ENCODE data around the gene CROCC2.

The CROCC2 gene

GRCh38 chr2:240891492-240892340, 14.4 kb upstream of the CROCC2 start:
- DNase-seq (ENCODE audit: low read depth in 2 of 2): no peak

GRCh38 chr2:240892356-240892755, 13.8 kb upstream of the CROCC2 start:
- no peak for DNase-seq (ENCODE audit: low read depth in 2 of 2)

GRCh38 chr2:240892925-240893324, 13.2 kb upstream of the CROCC2 start:
- DNase-seq (ENCODE audit: low read depth in 2 of 2): no peak

DNA sequence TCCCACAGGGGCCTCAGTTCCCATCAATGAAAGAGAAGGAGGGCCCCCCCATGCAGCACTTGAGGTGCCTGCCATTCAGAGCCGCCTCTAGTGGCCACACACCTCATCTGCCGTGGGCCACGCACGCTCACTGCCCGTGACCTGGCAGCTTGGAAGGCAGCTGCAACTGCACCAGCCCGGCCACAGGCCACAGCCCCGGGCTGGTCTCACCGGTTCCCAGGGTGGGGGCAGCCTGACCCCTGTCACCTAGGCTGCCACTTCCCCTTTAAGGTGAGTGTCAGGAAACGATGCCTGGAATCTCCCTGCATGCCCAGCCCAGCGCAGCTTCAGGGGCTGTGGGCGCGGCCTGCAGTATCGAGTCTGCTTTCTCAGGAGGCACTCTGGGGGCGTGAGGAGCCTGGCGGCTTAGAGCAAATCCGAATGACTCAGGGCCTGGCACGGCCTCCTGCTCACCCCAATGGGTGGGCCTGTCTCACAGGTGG, 12.7 kb upstream of the CROCC2 start:
- DNase-seq (ENCODE audit: low read depth in 2 of 2): peak in 1 of 2 donors; percentile 66

DNA sequence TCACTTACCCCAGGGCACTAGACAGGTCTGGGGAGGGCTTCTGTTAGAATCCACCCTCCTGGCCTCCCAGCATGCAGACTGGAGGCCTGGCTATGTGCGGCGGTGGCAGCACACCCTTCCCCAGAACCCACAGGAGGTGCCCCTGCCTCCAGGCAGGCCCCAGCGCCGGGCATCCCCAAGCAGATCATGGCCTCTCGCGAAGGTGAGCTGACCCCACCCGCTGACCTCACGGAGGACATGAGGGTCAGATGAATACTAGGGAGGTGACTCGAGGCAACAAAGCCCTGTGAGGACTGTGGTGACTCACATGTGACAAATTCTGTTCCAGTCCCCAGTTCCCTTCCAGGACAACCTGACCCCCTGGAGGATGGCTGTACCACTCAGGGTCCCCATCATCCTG, 12.1 kb upstream of the CROCC2 start:
- DNase-seq (ENCODE audit: low read depth in 2 of 2): no peak

DNA sequence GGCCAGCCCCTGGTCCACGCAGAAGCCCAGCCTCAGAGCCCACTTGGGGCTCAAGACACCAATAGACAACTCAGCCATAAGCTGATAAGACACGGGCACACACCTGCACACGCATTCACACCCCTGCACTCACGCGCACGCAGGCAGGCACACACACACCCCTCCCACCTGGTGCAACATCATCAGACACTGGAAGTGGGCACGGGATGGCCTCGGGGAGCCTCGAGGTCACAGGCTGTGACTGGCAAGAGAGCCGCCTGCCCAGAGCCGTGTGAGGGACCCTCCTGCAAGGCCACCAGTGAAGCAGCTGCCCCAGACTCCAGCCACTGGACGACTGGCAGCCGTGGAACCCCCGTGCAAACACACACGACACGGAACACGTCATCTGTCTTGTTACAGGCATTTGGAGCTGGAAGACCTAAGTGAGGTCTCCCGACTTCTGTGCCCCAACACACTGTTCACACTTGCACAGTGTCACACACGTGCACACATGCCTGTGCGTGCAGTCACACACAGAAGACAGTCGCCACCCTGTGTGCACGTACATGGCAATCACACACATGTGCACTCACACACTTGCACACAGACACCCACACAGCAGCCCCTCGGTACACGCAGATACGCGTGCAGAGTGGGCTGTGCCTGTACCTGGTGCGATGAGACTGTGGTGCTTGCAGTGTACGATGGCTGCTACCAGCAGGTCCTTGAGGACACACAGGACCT, 11.1 kb upstream of the CROCC2 start:
- DNase-seq (ENCODE audit: low read depth in 2 of 2): no peak

GRCh38 chr2:240895656-240896388, 10.3 kb upstream of the CROCC2 start, which contains the start of gene MAB21L4:
TSS of gene MAB21L4 (minus strand) at chr2:240896156. CDS start at chr2:240895997, 159 bp downstream.
- no peak for DNase-seq (ENCODE audit: low read depth in 2 of 2)

GRCh38 chr2:240896394-240896793, 9.7 kb upstream of the CROCC2 start:
- DNase-seq (ENCODE audit: low read depth in 2 of 2): no peak

- no peak for DNase-seq (ENCODE audit: low read depth in 2 of 2)
Measured at GRCh38 chr2:240896871-240897692, 9.1 kb upstream of the CROCC2 start.

- no peak for DNase-seq (ENCODE audit: low read depth in 2 of 2)
Measured at GRCh38 chr2:240898108-240898730, 7.9 kb upstream of the CROCC2 start.

DNA sequence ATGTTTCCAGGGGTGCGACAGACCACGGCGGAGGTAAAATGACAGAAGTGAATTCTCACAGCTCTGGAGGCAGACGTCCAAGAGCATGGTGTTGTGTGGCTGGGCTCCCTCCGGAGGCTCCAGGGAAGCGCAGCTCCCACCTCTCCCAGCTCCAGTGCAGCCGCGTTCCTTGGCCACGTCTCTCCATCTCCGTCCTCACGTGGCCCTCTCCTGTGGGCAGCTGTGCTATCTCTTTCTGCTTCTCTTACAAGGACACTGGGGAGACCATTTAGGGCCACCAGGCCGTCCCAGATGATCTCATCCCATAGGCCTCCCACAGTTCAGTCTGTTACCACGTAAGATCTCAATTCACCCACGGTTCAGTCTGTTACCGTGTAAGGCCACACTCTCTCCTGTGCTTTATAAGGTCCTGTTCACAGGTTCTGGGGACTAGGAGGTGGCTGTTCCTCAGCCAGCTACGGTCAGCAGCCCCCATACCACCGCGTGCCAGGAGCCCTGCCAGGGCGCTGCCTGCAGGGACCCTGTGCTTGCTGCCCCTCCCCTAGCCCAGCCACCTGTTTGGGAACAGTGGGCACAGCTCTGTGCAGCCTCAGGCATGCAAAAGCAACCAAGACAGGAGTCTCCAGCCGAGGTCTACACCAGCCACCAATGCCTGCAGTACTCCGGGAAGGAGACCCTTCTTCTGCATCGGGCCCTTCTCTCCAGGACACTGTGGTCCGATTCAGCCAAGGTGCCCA, 7.2 kb upstream of the CROCC2 start:
- DNase-seq (ENCODE audit: low read depth in 2 of 2): no peak

DNA sequence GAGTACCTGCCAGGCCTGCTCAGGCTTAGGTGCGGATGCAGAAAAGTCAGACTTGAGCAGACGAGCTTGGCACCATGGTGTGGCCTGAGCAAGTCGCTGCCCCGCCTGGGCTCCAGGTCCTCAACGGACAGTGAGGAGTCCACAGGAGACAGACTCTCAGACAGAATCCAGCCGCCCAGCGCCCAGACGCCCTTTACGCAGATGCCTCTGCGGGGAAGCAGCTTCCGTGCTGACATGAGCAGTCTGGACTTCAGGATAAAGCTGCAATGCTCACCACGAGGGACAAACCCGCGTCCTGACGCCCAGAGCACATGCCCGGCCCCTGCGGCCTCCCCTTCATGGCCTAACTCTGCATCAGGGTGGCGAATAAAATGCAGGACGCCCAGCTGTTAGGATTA, 6.7 kb upstream of the CROCC2 start:
- no peak for DNase-seq (ENCODE audit: low read depth in 2 of 2)

DNA sequence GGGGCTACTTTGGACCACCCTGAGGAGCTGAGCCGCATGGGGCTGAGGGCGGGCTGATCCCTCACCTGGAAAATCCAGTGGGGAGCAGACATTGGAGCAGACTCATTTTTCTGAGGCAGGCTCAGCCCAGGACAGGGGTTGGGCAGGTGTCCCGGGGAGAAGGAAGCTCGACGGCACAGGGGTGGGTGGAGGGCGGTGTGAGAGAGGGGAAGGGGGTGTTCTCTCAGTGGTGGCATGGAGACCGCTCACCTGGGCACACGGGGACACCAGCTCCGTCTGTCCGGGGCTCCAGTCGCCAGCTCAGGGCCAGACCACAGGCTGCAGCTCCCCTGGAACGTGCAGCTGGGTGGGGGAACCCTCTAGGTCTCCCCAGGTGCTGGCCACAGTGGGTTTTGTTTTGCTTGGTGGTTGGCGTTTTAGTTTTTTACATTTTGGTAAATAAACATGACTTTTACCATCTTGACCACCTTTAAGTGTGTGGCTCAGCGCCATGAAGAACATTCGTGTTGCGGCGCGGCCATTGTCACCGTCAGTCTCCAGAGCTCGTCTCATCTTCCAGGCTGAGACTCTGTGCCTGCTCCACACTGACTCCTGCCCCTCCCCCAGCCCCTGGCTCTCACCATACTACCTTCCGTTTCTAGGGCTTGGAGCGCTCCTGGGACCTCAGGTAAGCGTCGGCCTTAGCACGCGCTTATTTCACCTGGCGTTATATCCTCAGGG, 5.8 kb upstream of the CROCC2 start:
- DNase-seq (ENCODE audit: low read depth in 2 of 2): no peak

- DNase-seq (ENCODE audit: low read depth in 2 of 2): no peak
Measured at GRCh38 chr2:240901986-240902614, 4.0 kb upstream of the CROCC2 start.

DNA sequence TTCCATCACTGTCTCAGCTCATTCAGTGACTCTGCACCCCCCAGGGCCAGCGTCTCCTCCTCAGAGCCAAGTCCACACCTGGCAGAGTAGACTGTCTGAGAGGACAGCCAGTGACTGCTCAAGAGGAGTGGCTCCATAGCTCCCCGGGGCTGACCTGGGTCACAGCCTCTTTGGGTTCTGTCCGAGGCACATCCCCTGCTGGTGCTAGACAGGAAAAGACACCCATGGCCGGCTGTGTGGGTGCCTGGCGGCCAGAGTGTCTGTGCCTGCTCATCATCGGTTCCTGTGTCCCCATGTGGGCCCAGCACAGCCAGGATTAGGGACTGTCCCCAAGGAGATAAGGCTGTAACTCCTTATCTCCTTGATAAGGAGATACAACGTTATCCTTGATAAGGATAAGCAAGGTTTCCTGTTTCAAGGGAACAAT, 3.5 kb upstream of the CROCC2 start:
- no peak for DNase-seq (ENCODE audit: low read depth in 2 of 2)

DNA sequence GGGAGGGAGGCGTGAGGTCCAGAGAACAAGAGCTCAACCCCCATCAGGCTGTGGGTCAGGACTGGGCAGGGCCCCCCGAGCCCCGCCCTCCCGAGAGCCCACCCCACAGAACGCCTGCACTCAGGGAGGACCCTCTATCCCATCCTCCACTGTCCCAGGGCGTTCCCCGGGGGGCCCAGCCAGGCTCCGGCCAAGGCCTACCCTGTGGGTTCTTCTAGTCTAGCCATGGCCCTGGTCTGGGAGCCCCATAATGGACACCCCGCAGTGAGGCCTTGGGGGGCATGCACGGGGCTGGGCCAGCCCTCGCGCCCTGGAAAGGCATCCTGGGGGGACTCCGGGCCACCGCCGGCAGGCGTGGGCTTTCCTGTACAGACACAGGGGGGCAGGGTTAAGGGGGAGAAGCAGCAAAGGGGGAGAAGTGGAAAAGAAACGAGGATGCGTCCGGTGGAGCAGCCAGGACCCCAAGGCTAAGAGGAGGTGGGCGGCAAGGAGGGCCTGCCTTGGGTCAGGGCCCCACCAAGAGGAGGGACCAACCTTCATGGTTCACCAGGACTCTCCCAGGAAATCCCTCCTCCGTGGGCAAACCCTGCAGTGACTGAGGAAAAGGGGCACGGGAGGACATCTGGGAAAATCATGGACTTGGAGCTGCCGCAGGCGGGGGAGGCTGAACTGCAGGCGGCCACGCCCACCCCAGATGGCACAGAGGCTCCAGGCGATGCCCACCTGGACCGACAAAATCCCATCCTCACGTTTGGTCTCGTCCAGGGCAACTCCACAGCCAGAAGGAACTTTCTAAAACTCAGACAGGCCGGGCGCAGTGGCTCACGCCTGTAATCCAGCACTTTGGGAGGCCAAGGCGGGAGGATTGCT, 2.7 kb upstream of the CROCC2 start:
- no peak for DNase-seq (ENCODE audit: low read depth in 2 of 2)

DNA sequence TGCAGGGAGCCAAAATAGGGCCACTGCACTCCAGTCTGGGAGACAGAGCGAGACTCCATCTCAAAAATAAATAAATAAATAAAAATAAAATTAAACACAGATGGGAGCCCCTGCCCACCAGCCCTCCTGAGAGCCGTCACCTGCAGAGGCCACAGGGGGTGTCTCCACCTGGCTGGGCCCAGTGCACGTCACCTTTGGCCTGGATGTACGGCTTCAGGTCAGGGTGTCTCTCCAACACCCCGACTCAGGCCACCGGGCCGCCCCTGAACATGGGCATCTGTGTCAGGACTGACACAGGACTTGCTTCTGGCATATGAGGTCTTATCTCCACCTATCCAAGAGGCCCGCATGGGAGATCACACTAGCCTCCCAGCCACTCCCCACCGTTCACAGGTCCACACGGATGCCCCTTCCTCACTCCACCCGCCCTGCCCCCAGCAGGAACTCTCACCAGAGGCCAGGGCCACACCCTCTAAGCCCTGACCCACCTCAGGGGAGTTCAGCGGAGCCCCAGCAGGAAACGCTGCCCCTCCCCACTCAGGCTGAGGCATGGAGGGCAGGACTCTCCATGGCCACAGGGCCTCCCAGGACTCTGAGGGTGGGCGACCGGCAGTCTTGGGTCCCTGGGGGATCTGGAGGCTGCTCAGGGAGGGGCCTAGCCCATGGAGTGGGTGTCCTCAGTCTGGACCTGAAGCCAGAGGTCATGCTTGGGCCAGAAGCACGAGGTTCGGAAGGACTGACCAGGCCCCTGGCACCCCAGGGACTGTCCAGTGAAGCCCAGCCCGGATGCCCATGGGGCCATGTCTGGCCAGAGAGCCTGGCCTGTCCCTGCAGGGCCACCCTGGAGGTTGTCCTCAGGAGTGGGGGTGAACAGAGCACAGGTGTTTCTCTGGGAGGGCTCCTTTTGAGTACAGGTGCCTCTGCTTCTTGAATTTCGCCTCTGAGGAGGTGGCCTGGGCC, 1.6 kb upstream of the CROCC2 start:
- DNase-seq (ENCODE audit: low read depth in 2 of 2): no peak
